GM19328 (cell line): ENCODE data around the gene SHCBP1.
"Not testable (repeated sequence)": the region's sequence is repeated elsewhere in the genome, so short reads cannot be mapped to it uniquely, and the experiment has no call there.

Experiments
- ATAC-seq: cut with Tn5 transposase; IDR thresholded peaks from one replicate; pipeline ENCODE4 v1.9.1; 2021; ENCODE audit warnings: mild to moderate bottlenecking, moderate library complexity; ENCODE audit not compliant: unreplicated experiment

SHCBP1 gene

DNA sequence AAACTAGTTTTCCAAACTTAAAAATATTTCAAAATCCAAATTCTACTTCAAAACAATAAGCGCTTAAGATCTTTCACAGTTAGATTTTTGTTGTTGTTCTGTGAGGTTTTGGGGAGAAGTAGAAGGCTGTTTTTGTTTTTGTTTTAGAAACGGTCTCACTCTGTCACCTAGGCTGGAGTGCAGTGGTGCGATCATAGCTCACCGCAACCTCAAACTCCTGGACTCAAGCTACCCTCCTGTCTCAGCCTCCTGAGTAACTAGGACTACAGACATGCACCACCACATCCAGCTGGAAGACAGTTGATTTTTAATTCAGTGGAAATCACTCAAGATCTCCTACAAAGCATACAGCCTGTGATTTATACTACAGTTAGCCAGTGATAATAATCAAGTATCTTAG is 2.7 kb downstream of the SHCBP1 start:
- no peak for ATAC-seq

GRCh38 chr16:46614006-46614405 is 7.2 kb downstream of the SHCBP1 start:
- ATAC-seq: no peak

DNA sequence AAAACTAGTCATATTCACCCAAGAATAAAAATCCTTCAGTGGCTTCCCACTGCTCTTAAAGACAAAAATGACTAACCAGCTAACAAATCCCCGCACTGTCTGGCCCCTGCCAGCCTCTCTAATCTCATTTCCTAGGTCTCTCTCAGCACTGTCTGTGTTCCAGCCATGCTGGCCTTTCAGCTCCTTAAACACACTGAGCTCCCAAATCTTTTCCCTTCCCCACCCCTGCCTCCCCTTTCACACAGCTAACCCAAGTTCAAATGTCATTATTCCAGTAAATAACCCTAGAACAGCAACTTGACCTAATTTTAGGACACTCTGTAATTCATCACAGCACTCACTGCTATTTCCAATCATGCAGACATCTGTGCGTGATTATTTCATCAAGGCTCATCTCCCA is 7.8 kb downstream of the SHCBP1 start:
- no peak for ATAC-seq

GRCh38 chr16:46612121-46612520 is 9.1 kb downstream of the SHCBP1 start:
- no peak for ATAC-seq

GRCh38 chr16:46607529-46607928 is 13.7 kb downstream of the SHCBP1 start:
- ATAC-seq: no peak

GRCh38 chr16:46606231-46606630 is 14.9 kb downstream of the SHCBP1 start:
- ATAC-seq: no peak

DNA sequence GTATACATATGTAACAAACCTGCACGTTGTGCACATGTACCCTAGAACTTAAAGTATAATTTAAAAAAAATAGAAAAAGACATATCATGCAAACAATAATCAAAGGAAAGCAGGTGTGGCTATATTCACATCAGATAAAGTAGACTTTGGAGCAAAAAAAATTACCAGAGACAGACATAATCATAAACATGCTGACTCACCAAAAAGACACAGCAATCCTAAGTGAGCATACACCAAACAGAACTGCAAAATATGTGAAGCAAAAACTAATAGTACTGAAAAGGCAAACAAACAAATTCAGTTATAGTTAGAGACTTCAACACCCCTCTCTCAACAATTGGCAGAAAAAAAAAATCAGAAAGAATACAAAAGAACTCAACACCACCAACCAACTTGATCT is 29.9 kb downstream of the SHCBP1 start:
- no peak for ATAC-seq

- no peak for ATAC-seq
Observed at GRCh38 chr16:46586011-46586577, 35.1 kb downstream of the SHCBP1 start.

GRCh38 chr16:46583036-46583435 is 38.1 kb downstream of the SHCBP1 start:
- no peak for ATAC-seq

GRCh38 chr16:46582313-46582712 is 38.9 kb downstream of the SHCBP1 start:
- ATAC-seq: no peak

- ATAC-seq: no peak
Observed at GRCh38 chr16:46577988-46578579, 43.1 kb downstream of the SHCBP1 start.

DNA sequence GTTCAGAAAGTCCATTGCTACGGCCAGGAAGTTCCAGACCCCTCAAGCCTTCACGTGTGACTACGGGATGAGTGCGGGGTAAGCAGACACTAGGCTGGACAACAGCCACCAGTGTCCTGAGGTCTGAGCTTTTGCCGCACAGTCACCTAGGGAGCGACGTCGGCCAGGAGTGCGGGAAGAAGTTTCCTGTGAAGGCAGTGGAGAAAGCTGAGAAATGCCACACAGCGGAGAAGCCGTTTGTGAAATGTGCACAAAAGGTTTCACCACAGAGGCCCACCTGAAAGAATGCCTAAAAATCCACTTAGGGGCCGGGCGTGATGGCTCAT is 47.4 kb downstream of the SHCBP1 start:
- ATAC-seq: no peak

GRCh38 chr16:46573008-46573833 is 48.0 kb downstream of the SHCBP1 start:
- ATAC-seq: no peak

GRCh38 chr16:46569231-46569735 is 51.9 kb downstream of the SHCBP1 start:
- no peak for ATAC-seq

- no peak for ATAC-seq
Observed at GRCh38 chr16:46568472-46569230, 52.5 kb downstream of the SHCBP1 start.

GRCh38 chr16:46562979-46563378 is 58.2 kb downstream of the SHCBP1 start:
- no peak for ATAC-seq

DNA sequence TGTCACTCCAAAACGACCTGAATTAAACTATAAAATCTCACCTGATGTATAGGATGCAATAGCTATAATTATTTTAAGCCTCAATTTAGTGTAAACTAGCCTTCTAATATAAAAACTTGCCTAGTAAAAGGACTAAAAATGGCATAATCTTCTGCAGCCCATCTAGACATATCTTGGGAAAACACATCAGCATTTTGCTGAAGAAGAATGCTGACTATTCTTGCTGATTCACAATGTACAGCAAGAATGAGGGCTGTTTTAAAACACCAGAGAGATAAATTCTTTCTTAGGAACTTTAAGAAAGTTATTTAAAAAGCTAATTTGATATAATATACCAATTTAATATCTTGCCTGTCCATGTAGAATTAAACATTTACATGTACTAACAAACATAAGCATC is 63.2 kb downstream of the SHCBP1 start:
- ATAC-seq: no peak

DNA sequence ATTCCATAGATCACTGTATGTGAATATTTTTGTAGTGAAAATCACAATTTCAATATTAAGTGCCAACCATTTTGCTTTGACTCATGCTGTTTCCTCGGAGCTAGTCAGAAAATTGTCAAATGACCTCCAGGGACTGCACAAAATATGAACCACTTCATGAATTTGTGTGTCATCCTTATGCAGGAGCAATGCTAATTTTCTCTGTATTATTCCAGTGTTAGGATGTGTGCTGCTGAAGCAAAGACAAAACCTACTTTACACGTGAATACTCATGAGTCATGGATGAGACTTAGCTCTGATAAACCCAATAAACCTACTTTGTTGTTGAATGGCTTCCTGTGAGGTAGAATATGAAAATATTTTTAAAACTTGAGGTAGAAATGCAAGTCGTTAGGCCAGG is 65.2 kb downstream of the SHCBP1 start:
- no peak for ATAC-seq

- ATAC-seq: not testable (repeated sequence)
Observed at GRCh38 chr16:46554435-46554834, 66.7 kb downstream of the SHCBP1 start.

- no peak for ATAC-seq
Observed at GRCh38 chr16:46549477-46549876, 71.7 kb downstream of the SHCBP1 start.
